NCI-H82 (cell line): ENCODE measurements around the gene UPK3BL1.
"Not testable (repeated sequence)": the region's sequence is repeated elsewhere in the genome, so short reads cannot be mapped to it uniquely, and the experiment has no call there.

Source experiments
- DNase-seq: peaks from one replicate; lab custom pipeline; 2025; lab: John Stamatoyannopoulos, UW

UPK3BL1 gene, protein sequence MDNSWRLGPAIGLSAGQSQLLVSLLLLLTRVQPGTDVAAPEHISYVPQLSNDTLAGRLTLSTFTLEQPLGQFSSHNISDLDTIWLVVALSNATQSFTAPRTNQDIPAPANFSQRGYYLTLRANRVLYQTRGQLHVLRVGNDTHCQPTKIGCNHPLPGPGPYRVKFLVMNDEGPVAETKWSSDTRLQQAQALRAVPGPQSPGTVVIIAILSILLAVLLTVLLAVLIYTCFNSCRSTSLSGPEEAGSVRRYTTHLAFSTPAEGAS

DNA sequence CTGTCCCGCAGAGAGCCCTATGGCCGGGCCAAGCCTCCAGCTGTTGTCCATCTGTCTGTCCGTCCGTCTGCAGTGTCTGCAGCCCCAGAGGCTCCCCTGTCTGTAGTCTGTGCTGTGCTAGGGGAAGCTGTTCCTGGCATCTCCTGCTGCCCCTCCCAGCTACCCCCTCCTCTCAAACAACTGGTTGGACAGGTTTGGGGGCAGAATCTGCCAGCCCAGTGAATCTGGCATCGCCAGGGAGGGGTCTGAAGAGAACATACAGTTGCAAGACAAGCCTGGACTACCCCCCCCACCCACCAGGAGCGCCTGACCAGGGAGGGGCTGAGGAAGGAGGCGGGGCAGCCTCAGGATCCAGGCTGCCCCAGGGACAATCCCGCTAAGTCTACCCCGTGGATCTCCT, at the start of gene UPK3BL1:
Gene UPK3BL1 (minus strand): TSS at position 101 of the 400 bp plus-strand sequence. CDS start 50 bp downstream, at position 51.
- not testable (repeated sequence) for DNase-seq

DNA sequence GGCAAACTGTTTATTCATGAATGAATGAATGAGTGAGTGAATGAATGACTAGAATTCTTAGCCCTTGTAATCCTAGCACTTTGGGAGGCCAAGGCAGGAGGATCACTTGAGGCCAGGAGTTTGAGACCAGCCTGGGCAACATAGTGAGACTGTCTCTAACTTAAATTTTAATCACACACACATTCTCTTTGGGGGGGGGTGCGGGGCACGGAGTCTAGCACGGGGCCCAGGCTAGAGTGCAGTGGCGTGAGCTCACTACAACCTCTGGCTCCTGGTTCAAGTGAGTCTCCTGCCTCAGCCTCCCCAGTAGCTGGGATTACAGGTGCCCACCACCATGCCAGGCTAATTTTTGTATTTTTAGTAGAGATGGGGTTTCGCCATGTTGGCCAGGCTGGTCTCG, 48.0 kb upstream of the UPK3BL1 start:
- not testable (repeated sequence) for DNase-seq

DNA sequence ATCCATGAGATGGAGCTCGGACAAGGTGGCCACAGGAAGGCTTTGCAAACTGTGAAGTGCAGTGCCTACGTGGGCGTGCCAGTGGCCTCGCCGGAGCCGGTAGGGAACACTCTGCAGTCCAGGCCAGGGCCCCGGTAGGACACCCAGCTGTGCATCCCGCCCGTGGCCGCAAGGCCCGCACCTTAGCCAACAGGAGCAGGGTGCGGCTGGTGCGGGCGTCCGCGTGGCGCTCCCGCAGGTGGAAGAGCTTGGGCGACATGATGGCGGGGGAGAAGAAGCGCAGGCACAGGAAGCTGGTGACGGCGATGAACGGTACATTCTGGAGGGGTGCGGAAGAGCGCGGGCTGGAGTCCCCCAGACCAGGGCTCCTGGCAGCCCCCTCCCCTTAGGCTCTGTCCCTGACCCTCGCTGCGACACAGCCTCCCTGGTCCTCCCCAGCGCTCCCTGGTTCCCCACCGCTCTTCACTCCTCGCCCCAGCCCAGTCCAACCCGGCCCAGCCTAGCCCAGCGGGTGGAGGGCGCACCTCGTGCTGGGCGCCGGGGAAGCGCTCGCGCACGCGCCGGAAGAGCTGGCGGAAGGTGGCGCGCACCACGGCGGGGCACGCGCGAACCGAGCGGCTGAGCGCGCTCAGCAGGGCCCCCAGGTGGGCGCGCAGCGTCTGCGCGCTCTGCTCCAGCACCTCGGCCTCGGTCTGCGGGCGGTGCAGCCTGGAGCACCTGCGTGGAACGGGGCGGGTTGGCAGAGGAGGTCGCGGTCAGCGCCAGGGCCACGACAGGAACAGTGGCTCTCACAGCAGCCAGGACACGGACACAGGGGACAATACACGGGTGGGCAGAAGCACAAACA, 47.1 kb upstream of the UPK3BL1 start:
- not testable (repeated sequence) for DNase-seq

DNA sequence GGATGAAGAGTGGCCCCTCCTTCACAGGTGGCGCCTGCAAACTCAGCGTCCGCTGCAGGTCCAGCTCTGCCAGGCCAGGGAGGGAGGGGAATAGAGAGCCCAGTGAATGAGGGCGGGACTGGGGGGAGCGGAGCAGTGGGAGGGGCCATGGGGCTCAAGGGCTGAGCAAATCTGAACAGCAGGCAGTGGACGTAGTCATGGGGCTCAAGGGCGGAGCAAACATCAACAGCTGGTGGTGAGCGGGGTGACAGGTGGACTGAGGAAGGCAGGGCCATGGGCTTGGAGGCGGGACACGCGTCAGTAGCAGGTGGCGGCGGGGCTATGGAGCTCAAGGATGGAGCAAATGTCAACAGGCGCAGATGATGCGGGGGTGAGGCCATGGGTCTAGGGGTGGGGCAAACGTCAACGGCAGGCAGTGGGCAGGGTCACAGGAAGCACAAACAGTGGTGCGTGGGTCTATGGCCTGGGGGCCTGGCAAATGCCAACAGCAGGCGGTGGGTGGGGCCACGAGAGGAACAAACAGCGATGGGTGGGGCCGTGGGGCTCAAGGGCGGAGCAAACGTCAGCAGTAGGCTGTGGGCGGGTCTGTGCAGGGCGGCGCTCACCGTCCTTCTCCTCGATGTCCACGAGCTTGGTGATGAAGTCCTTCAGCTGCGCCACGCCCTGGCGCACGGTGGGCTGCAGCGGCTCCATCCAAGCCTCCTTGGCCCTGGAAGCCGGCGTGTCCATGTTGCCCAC, 45.9 kb upstream of the UPK3BL1 start:
- not testable (repeated sequence) for DNase-seq

DNA sequence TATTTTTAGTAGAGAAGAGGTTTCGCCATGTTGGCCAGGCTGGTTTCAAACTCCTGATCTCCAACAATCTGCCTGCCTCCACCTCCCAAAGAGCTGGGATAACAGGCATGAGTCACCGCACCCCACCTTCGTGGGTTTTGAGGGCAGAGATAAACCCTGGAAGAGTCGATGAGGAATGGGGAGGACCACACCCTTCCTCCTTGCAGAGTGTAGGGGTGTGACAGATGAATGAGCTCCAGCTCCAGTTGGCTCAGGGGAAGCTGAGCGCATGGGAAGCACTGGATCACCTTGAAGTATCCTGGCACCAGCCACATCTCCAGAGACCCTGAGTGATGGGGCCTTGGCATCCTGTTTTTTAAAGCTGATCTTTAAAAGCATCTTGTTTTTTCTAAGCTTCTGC, 40.0 kb upstream of the UPK3BL1 start:
- DNase-seq: not testable (repeated sequence)

DNA sequence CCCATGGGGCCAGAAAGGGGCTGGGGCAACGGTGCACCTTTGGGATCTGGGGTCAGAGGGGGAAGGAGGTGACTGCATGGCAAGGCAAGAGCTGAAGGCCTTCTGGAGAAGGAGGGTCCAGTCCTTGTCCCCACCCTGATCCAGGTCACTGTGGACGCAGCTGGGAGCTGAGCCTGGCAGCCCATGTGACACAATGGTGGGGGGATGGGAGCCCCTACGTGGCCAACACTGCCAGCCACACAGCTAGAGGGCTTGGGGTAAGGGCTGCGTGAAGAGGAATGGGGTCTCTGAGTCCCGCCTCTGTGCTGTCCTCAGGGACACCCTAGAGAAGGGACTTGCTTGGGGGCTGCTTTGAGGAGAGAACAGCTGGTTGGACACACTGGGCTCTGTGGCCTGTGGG, 38.2 kb upstream of the UPK3BL1 start:
- DNase-seq: not testable (repeated sequence)

DNA sequence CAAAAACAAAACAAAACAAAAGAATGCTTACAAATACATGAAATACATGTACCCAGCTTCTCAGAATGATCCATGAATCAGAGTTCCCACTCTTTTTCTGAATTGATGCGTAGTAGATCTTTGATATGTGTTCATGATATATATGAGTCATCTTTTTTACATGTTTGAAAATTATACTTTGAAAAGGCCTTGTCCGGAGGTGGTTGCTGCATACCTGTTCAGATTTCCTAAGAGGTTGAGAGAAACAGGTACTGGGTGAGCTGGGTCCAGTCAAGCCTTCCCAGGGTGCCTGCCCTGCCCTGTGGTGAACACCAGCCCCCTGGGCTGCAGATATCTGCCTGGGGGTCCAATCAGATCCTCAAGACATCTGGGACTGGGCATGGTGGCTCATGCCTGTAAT, 33.0 kb upstream of the UPK3BL1 start:
- DNase-seq: not testable (repeated sequence)

DNA sequence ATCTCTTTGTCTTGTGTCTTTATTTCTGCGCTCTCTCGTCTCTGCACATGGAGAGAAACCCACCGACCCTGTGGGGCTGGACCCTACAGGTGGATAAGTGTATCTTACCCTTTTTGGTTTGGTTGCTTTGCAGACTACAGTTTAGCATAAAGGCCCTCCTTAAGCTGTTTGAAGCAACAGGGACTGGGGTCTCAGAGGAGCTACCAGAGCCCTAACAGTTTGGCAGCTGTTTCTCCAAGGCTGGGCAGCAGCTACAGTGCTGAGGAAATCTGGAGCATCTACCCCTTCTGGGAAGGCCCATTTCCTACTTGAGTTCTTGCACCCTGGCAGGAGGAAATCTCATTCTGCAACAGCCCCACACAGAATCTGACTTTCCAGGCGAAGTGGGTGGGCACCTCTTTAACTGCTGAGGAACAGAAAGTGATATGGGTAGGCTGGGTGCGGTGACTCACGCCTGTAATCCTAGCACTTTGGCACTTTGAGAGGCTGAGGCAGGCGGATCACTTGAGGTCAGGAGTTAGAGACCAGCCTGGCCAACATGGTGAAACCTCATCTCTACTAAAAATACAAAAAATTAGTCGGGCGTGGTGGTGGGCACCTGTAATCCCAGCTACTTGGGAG, 31.0 kb upstream of the UPK3BL1 start:
- DNase-seq: not testable (repeated sequence)

DNA sequence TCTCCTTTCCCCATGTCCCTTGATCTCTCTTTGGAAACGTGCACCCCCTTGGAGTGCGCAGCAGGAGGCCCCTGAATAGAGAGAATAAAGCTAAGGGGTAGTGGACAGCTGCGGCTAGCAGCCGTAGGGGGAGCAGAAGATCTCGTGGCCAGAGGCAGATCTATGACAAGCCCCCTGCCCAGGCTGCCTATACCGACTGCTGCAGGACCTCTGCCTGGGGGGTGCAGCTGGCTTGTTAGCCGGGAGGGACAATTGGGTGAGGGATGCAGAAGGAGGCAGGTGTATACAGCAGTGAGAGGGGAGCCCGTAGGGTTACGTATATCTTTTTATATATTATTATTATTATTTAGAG, 29.3 kb upstream of the UPK3BL1 start:
- not testable (repeated sequence) for DNase-seq

DNA sequence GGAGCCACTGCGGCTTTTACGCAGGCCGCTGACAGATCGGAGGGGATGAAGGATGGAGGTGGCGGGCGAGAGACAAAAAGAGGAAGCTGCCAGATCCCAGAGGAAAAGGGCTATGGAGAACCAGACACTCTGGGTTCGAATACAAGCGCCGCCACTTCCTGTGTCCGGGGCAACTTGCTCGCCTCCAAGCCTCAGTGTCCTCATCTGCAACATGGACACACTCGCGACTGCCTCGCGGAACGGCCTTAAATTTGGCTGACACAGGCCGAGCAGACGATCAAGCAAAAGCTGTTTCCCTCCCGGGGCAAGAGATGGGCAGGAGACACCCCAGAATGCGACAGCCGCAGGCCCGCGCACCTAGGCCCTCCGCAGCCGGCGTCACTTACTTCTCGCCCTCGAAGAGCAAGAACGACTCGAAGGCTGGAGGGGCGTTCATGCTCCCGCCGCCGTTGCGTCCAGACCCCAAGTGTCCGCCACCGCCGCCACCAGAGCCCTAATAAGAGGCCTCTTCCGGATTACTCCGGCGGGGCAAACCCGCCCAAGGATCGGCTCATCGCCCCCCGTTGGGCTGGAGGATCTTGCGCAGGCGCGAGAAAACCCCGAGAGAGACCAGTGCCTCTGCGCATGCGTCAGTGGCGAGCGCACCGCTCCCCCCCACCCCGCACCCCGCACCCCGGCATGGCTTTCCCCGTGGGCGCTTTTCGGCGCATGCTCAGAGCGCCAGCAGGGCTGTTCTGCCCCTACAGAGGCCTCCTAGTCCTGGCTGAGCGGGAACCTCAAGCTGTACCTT, 28.8 kb upstream of the UPK3BL1 start, which contains the start of gene POLR2J2:
Gene POLR2J2 (minus strand): TSS at position 498 of the 790 bp plus-strand sequence. CDS start 62 bp downstream, at position 436.
- not testable (repeated sequence) for DNase-seq

DNA sequence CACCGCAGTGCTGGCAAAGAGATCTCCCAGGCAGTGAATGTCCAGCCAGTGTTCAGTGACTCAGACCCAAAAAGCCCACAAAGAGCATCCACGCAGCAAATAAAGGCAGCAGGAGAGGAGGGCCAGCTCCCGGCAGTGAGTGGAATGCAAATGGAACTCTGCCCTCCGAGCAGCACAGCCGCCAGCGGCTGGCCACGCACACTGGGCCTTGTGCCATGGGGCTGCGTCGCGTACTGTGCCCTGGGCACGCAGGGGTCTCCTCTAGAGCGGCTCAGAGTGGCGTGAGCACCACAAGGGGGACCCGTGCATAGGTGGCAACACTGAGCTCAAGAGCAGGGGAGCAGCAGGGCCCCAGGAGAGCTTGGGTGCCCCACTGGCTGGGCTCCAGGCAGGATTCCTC, 24.9 kb upstream of the UPK3BL1 start:
- not testable (repeated sequence) for DNase-seq

DNA sequence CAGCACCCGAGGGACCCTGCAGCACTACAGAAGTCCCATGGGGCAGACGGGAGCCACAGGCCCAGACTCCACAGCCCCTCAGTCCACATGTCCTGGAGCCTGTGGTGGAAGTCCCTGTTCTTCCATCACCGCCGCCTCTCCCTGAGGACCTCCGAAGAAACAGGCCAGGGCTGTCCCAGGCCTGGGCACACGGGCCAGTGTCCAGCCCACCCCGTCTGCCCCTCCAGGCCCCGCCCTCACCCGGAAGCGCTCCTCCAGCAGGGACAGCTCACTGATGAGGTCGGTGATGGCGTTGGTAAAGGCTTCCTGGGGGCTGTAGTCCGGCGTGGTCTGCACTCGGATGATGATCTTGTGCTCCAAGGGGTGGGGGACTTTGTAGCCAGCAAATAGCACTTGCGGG, 24.3 kb upstream of the UPK3BL1 start:
- not testable (repeated sequence) for DNase-seq

DNA sequence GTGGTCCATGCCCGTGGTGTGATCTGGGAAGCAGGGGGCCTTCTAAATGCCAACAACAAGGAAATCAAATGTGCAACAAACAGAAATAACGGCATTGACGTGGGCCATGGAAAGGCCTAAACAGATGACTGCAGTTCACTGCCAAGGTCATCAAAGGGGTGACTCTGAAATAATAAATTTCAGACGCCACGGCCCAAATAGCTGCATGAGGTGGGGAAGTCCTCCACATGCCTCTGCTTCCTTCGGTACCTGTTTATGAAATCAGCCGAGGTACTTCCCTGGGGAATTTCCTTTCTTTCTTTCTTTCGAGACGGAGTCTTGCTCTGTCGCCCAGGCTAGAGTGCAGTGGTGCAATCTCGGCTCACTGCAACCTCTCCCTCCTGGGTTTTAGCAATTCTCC, 22.2 kb upstream of the UPK3BL1 start:
- not testable (repeated sequence) for DNase-seq

DNA sequence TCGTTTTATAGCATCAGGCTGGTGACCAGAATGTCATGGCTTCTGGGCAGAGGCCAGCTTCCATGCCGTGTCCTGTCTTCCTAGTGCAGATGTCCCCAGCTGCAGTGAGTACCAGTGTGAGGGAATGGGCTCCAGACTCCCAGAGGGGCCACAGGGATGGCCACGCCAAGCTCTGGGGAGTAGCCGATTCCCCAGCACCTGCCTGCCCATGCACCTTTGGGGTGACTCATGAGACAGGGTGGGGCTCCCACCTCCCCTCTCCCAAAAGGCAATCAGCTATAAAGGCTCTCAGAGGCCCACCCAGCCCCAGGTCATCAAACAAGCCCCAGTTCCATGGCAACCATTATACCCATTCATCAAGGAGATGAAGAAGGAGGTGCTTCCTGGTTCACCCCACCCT, 7.3 kb upstream of the UPK3BL1 start, which contains the start of gene SPDYE2B:
Gene SPDYE2B (plus strand): TSS at position 396 of the 400 bp plus-strand sequence. CDS start 2,030 bp downstream, outside the sequence.
- DNase-seq: not testable (repeated sequence)

DNA sequence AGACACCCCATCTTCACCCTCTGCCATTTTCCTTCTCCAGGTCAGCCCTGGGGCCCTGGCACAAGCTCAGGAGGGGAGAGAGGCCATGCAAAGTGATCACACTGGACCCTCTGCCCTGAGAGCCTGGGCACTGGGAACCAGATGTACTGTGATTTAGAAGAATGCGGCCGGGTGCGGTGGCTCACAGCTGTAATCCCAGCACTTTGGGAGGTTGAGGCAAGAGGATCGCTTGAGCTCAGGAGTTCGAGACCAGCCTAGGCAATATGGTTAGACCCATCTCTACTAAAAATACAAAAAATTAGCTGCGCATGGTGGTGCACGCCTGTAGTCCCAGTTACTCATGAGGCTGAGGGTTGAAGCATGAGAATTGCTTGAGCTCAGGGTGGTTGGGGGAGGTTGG, 5.2 kb upstream of the UPK3BL1 start:
- DNase-seq: not testable (repeated sequence)

DNA sequence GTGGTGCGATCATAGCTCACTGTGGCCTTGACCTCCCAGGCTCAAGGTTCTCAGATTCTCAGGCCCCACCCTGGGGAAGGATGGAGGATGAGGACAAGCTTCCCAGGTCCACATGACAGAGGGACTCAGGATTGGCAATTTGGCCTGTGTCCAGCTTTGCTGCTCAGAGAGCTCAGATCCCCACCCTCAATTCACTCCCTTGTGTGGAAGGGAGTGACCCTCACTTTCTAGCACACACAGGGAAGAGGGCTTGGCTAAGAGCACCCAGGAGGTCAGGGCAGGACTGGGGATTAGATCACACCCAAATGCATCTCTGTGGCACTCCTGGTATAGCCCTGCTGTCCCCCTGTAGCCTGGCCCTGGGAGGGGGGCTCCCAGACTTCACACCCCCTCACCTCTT, 813 bp upstream of the UPK3BL1 start:
- not testable (repeated sequence) for DNase-seq

DNA sequence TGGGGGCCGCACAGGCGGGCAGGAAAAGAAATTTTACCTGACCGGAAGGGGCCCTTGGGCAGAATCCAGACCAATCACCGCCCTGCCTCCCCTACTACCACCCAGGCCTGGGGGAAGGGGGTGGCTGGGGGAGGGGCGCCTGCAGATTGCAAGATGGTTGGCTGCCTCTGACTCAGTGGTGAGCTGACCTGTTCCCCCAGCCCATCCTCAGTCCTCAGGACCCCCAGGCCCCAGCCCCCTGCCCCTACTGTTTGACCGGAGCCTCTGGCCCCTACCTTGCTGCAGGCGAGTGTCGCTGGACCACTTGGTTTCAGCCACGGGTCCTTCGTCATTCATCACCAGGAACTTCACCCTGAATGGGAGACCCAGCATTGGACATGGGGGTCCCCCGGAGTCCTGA, 3.7 kb downstream of the UPK3BL1 start:
- not testable (repeated sequence) for DNase-seq

DNA sequence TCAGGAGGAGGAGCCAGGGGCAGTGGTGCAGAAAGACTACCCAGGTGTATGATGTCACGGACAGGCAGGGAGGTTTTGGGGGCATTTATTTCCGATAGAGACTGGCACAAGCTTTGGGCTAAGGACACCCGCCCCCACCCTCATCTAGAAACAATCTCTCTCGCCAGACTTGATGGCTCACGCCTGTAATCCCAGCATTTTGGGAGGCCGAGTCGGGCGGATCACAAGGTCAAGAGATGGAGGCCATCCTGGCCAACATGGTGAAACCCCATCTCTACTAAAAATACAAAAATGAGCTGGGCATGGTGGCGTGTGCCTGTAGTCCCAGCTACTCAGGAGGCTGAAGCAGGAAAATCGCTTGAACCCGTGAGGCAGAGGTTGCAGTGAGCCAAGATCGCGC, 5.6 kb downstream of the UPK3BL1 start:
- not testable (repeated sequence) for DNase-seq

DNA sequence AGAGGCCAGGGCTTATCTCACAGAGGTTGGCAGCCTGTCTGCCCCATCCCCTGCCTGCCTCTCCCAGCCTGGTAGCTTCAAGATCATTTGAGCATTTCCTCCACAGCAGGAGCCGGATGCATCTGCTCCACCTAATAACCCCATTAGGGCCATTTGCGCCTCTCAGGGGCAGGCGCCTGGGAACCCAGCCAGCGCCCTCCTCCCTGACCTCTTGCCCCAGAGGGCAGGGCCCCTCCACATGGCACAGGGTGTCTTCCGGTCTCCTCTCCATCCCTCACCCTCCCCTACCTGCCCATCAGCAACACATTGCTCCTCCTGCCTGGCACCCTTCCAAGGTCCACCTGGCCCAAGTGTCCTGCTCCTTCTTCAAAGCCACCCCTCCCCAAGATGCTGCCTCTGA, 7.2 kb downstream of the UPK3BL1 start:
- DNase-seq: not testable (repeated sequence)

DNA sequence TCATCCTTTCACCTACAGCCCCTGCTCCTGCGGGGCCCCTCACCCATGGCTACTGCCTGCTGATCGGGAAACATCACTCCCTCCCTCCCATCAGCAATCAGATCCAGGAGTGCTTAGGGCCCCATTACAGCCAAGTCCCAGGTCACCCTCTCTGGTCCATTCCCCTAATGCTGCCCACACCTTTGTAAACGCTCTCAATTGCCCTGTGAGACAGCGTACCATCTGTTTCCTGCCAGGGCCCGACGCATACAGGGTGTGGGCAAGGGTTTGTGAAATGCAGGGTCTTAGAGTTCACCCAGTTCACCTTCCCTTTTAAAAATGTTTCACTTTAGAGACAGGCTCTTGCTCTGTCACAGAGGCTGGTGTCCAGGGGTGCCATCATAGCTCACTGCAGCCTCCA, 8.3 kb downstream of the UPK3BL1 start:
- DNase-seq: not testable (repeated sequence)

DNA sequence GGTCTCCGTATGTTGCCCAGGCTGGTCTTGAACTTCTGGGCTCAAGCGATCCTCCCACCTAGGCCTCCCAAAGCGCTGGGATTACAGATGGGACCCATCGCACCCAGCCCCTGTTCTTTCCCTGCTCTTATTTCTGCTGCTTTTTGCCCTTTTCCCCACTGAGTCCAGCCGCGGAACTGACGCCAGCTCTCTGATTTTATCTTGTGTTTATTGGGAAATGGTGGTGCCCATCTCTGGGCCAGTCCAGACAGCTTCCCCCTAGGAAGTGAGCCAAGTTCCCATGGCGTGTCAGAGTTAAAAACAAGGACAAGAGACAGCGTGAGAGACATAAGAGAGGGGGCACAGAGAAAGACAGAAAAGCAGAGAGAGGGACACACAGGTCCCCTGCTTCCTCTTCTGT, 12.0 kb downstream of the UPK3BL1 start:
- not testable (repeated sequence) for DNase-seq
